Chondrocyte (in vitro differentiated cells): ENCODE measurements around the gene SERP2. TPM values are rescaled to one million over a fixed set of nuclear protein-coding genes. Genes with fewer than 3 reads are reported as not detected.

Experiments
- DNase-seq: peaks from one replicate; pipeline ENCODE4 v3.0.0; 2021; ENCODE audit warnings: mixed read lengths, low spot score
- H3K27ac Mint-ChIP-seq: one replicate; pipeline ENCODE4 v1.8.0; 2021; ENCODE audit warnings: mild to moderate bottlenecking, moderate library complexity, mixed read lengths; ENCODE audit not compliant: unreplicated experiment
- H3K27me3 Mint-ChIP-seq: 2 replicates; pipeline ENCODE4 v1.8.0; 2021; ENCODE audit warnings: low read depth, mixed read lengths
- H3K36me3 Mint-ChIP-seq: 2 replicates; pipeline ENCODE4 v1.8.0; 2021; ENCODE audit warnings: low read depth, mixed read lengths
- H3K4me1 Mint-ChIP-seq: 2 replicates; pipeline ENCODE4 v1.8.0; 2021; ENCODE audit warnings: low read depth, mild to moderate bottlenecking, mixed read lengths
- H3K4me3 Mint-ChIP-seq: one replicate; pipeline ENCODE4 v1.8.0; 2021; ENCODE audit warnings: mild to moderate bottlenecking, moderate library complexity, mixed read lengths; ENCODE audit not compliant: unreplicated experiment
- H3K9me3 Mint-ChIP-seq: 2 replicates; pipeline ENCODE4 v1.8.0; 2021; ENCODE audit warnings: low read depth, mixed read lengths
- total RNA-seq: library from RNA; stranded (reverse); gene quantifications from 3 replicates; pipeline ENCODE4 v1.2.1, GENCODE V29; 2021
- TF ChIP-seq, protein P1 (sequence below): fragments of 200-600 bp; sonication (generic); IDR thresholded peaks from 2 replicates; pipeline ENCODE4 v1.5.0; 2021; ENCODE audit warnings: antibody characterized with exemption, mild to moderate bottlenecking, moderate library complexity

SERP2 gene
- total RNA-seq, 1 donor from 2014 or later = 6.7 TPM

DNA sequence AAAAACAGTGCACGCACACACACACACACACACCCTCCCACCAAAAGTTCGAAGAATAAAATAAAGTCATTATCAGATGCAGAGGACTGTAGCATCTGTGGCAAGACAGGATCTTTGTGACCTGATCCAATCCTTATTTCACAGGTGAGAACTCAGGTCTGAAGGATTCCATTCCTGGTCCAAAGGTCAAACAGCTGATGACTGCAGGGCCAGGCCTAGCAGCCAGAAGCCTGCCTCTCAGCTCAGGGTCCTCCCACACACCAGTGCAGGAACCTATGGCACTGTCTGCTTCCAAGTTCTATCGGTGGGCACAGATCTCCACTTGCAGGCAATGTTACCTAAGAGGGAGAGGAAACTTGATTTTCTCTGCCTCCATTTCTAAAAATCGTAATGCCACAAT, 57.5 kb downstream of the SERP2 start:
- TF ChIP-seq, protein P1, sequence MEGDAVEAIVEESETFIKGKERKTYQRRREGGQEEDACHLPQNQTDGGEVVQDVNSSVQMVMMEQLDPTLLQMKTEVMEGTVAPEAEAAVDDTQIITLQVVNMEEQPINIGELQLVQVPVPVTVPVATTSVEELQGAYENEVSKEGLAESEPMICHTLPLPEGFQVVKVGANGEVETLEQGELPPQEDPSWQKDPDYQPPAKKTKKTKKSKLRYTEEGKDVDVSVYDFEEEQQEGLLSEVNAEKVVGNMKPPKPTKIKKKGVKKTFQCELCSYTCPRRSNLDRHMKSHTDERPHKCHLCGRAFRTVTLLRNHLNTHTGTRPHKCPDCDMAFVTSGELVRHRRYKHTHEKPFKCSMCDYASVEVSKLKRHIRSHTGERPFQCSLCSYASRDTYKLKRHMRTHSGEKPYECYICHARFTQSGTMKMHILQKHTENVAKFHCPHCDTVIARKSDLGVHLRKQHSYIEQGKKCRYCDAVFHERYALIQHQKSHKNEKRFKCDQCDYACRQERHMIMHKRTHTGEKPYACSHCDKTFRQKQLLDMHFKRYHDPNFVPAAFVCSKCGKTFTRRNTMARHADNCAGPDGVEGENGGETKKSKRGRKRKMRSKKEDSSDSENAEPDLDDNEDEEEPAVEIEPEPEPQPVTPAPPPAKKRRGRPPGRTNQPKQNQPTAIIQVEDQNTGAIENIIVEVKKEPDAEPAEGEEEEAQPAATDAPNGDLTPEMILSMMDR = no peak
- Mint-ChIP-seq H3K9me3 (peaks cover 7% of the 10 kb centered on the region), H3K27me3 (no peaks in the 10 kb centered on the region), H3K4me1 (peaks cover 29% of the 10 kb centered on the region), H3K27ac (no peak overlapping the region), H3K36me3 (peaks cover 16% of the 10 kb centered on the region), H3K4me3 (no peak overlapping the region)
- DNase-seq = no peak

DNA sequence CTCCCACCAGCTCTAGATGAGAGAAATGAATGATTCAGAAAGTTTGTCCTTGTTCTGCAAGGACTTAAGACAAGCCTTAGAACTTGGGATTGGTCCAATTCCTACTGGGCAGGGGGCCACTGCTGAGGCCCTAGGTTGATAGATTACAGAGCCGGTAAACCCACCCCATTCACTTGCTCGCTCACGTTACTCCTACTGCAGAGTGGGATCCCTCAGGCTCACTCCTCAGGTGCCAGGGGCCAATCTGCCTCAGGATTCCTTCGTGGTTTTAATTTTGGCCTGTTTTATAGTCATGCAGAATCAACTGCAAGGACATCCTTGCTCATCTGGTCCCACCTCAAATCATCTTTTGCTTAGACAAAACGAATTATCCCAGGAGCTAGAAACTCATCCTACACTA, 59.0 kb downstream of the SERP2 start:
- peaks cover 40% of the 10 kb centered on the region for H3K4me1 Mint-ChIP-seq
- DNase-seq = no peak
- H3K27ac Mint-ChIP-seq = no peak overlapping the region
- H3K4me3 Mint-ChIP-seq = no peak overlapping the region
- H3K9me3 Mint-ChIP-seq = peaks cover 3% of the 10 kb centered on the region
- H3K27me3 Mint-ChIP-seq = no peaks in the 10 kb centered on the region
- H3K36me3 Mint-ChIP-seq = peaks cover 13% of the 10 kb centered on the region
- TF ChIP-seq, protein P1 = no peak

GRCh38 chr13:44433863-44434765, 60.5 kb downstream of the SERP2 start:
- no peaks in the 10 kb centered on the region for H3K27me3 Mint-ChIP-seq
- no peak for DNase-seq
- H3K4me1 Mint-ChIP-seq = peaks cover 45% of the 10 kb centered on the region
- no peaks in the 10 kb centered on the region for H3K9me3 Mint-ChIP-seq
- H3K4me3 Mint-ChIP-seq = peak overlapping the region; percentile 77
- peaks cover 13% of the 10 kb centered on the region for H3K36me3 Mint-ChIP-seq
- H3K27ac Mint-ChIP-seq = peak overlapping the region; percentile 95
- TF ChIP-seq, protein P1 = no peak

DNA sequence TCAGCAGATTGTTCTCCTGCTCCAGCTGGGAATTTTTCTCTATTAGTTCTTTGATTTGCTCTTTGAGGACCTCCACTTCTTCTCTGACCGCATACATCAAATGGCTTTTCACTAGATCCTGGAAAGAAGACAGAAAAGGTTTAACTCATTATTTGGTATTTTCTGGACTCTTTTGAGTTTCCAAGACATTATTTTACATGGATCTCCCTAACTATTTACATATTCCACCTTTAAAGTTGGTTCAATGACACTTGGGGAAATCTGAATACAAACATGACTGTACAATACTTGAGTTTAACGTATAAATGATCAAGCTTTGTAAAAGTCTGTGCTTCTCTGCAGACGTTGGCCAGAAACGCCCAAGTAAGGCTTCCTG, 61.1 kb downstream of the SERP2 start:
- no peaks in the 10 kb centered on the region for H3K27me3 Mint-ChIP-seq
- peaks cover 51% of the 10 kb centered on the region for H3K4me1 Mint-ChIP-seq
- H3K4me3 Mint-ChIP-seq = peak overlapping the region; percentile 77
- no peaks in the 10 kb centered on the region for H3K9me3 Mint-ChIP-seq
- peaks cover 13% of the 10 kb centered on the region for H3K36me3 Mint-ChIP-seq
- H3K27ac Mint-ChIP-seq = peak overlapping the region; percentile 95
- no peak for DNase-seq
- TF ChIP-seq, protein P1 = no peak

- no peak for DNase-seq
- TF ChIP-seq, protein P1 = peak; percentile 20
These were observed 61.7 kb downstream of the SERP2 start for GRCh38 chr13:44435142-44435918.

More at GRCh38 chr13:44435142-44435918, 61.7 kb downstream of the SERP2 start:
- Mint-ChIP-seq H3K9me3 (no peaks in the 10 kb centered on the region), H3K4me1 (peaks cover 53% of the 10 kb centered on the region), H3K4me3 (peak overlapping the region; percentile 77), H3K36me3 (peaks cover 13% of the 10 kb centered on the region), H3K27ac (peak overlapping the region; percentile 95), H3K27me3 (no peaks in the 10 kb centered on the region)
